GM18520 (cell line): Measurements from ENCODE around the gene COL28A1.

Experiments used
- ATAC-seq: cut with Tn5 transposase; IDR thresholded peaks from one replicate; pipeline ENCODE4 v1.9.1; 2021; ENCODE audit not compliant: unreplicated experiment

COL28A1 gene

GRCh38 chr7:7347045-7347444, 188.6 kb downstream of the COL28A1 start:
- ATAC-seq, result no peak

DNA sequence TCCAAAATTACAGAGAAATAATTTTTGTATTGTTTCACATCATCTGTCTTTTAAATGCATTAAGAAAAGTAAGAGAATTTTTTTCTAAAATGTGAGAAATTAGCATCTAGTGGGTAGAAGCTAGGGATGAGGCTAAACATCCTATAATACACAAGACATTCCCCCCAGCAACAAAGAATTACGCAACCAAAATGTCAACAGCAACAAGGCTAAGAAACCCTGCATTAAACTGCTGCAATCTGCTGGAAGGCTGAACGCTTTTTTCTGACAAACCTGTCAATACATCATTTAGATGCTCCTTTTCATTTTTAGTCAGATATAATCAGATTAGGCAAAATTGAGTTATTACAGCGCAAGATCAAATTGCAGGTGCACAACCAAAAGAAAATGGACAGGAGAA, 191.1 kb downstream of the COL28A1 start:
- ATAC-seq, result no peak

DNA sequence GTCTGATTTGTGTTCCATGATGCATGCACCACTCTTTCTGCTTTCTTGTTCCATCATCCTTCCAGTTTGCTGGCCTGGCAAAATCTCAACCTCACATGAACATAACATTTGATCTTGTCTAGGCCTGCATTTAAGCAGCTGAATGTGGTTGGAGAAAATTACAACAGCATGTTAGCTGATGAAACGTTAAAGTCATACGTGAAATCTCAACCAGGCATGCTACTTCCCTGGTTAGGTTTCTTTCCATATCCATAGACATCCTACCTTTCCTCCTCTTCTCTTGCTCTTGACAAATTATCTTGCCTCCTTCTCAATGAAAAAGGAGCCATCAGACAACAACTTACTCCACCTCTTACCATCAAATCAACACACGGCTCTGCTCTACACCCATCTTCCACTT, 199.8 kb downstream of the COL28A1 start:
- ATAC-seq, result no peak

- ATAC-seq, result no peak
These were observed 200.5 kb downstream of the COL28A1 start for GRCh38 chr7:7335215-7335614.

GRCh38 chr7:7333610-7334009, 202.1 kb downstream of the COL28A1 start:
- no peak for ATAC-seq

- no peak for ATAC-seq
These were observed 204.2 kb downstream of the COL28A1 start for GRCh38 chr7:7331523-7331922.

- no peak for ATAC-seq
These were observed 204.7 kb downstream of the COL28A1 start for GRCh38 chr7:7330997-7331396.

- no peak for ATAC-seq
These were observed 206.3 kb downstream of the COL28A1 start for GRCh38 chr7:7329326-7329725.

GRCh38 chr7:7327423-7327822, 208.2 kb downstream of the COL28A1 start:
- ATAC-seq, result no peak

GRCh38 chr7:7324698-7325097, 211.0 kb downstream of the COL28A1 start:
- ATAC-seq, result no peak

DNA sequence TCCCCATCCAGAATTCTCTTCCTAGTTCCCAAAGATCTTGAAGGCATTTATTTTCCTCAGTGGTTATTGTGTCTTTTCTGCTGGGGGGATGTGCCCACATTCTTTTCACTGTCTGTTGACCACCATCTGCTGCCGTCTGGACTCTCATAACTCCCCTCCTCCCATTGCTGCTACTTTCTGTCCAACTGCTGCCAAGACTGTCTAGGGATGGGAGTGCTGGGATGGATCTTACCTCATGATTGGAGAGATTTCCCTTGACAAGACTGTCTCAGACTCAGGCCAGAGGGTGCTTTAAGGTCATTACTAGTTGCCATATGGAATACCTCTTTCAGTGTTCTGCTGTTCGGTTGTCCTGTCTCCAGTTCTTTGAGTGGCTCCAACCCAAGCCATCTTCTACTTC, 211.8 kb downstream of the COL28A1 start:
- no peak for ATAC-seq

DNA sequence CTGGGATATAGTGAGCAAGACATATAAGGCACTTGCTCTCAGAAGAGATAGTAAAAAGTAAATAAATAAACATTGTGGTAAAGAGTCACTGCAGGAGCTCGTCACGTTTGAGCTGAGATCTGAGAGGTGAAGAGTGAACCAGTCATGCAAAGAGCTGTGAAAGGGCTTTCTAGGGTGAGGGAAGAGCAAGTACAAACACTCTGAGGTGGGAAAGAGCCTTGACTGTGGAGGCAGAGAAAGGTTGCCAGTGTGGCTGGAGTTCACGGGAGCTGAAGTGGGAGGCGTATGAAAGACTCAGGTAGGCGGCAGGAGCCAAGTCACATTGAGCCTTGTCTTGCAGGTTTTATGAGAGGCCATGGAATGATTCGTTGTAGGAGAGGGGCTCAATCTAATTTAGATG, 212.3 kb downstream of the COL28A1 start:
- peak; percentile 60 for ATAC-seq

GRCh38 chr7:7321681-7322080, 214.0 kb downstream of the COL28A1 start:
- ATAC-seq, result peak; percentile 90

DNA sequence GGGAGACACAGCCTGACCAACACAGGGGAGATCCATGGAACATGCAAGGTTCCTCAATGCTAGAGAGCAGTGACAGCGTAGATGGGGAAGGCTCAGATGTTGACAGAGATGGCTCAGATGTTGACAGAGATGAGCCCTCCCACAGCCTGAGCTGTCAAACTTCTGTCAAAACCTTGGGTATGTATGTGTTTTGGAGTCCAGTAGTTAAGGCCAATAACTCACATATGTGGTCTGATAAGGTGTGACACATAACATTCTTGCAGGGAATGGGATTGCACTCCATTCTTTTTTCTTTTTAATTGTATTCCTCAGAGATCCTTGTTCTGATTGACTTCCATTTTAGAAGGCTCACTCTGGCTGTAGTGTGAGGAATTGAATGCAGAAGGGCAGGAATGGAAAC, 217.1 kb downstream of the COL28A1 start:
- no peak for ATAC-seq

- no peak for ATAC-seq
These were observed 217.8 kb downstream of the COL28A1 start for GRCh38 chr7:7317850-7318249.

DNA sequence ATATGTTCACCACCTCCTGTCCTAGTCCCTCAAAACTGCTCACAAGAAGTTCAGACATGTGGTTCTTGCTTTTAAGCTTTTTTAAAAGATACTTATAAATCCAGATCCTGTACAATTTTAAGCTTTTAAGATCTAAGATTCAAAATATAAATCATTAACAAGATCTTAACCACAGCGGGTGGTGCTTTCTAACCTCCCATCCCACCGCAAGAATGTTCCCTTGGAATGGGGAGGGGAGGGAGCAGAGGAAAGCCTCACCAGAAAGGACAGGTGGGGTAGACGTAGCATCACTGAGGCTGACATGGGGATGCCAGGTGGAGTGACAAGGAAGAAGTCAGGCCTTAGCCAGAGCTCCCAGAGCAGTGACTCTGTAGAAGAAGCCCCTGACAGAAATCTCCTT, 219.8 kb downstream of the COL28A1 start:
- no peak for ATAC-seq

- no peak for ATAC-seq
These were observed 223.3 kb downstream of the COL28A1 start for GRCh38 chr7:7312323-7312722.

DNA sequence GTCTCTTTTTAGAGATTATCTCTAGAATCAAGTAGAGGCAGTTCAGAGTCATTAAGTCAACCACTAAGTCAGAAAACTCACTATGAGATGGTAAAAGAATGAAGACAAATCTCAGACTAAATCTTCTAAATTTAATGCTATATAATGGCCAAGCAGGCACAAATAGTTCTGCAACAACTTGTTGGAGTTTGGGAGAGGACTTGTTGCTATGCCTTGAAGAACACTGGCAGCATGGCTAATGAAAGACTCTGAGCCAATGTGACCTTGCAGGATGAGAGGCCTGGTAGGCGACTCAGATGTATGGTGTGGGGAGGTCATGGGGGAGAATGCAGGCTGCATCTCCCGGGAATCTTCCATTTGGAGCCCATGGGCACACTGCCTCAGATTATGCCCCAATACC, 224.7 kb downstream of the COL28A1 start:
- no peak for ATAC-seq

DNA sequence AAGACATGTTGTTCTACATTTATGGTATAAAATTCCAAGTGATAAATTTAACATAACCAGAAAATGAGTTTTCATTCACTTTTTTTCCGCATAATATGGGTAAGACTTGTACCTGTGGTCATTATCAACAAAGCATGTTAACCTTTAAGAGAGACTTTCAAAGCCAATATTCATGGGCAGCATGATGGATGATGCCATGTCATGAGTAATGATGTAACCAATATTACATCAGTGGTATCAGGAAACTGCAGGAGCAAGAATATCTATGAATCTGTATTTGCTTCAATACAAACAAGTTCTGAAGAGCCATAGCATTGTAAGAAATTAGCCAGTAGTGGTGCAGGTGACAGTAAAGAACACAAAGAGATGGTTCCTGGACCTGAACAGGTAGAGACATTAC, 226.5 kb downstream of the COL28A1 start:
- ATAC-seq, result no peak
